Caki2 (cell line): ENCODE measurements around the gene ACOX2. TPM values are rescaled to one million over a fixed set of nuclear protein-coding genes. Genes with fewer than 3 reads are reported as not detected.

Source experiments
- DNase-seq: peaks from one replicate; pipeline ENCODE4 v3.0.0-alpha.2; 2015; ENCODE audit warnings: low read depth
- in situ Hi-C: cut with HindIII; loops from 2 replicates; pipeline ENCODE4 v1.10.0; 2016; ENCODE audit warnings: low sequenced_read_pairs, low pct_unique_long_range_greater_than_20kb, mixed read lengths
- total RNA-seq: library from RNA; depleted of rRNA; stranded (reverse); fragments of >200 nt; shearing (Covaris generic); gene quantifications from 2 replicates; pipeline ENCODE4 v1.2.3, GENCODE V29; 2014; ENCODE audit warnings: low replicate concordance

The ACOX2 gene
- total RNA-seq, 1 experiment from 2014 or later = 2.0 TPM

GRCh38 chr3:58490860-58491501 lies 46.0 kb downstream of the ACOX2 start:
- DNase-seq = no peak
- in situ Hi-C loops = no loop called here

GRCh38 chr3:58488967-58489366 lies 48.0 kb downstream of the ACOX2 start:
- in situ Hi-C loops = no loop called here

DNA sequence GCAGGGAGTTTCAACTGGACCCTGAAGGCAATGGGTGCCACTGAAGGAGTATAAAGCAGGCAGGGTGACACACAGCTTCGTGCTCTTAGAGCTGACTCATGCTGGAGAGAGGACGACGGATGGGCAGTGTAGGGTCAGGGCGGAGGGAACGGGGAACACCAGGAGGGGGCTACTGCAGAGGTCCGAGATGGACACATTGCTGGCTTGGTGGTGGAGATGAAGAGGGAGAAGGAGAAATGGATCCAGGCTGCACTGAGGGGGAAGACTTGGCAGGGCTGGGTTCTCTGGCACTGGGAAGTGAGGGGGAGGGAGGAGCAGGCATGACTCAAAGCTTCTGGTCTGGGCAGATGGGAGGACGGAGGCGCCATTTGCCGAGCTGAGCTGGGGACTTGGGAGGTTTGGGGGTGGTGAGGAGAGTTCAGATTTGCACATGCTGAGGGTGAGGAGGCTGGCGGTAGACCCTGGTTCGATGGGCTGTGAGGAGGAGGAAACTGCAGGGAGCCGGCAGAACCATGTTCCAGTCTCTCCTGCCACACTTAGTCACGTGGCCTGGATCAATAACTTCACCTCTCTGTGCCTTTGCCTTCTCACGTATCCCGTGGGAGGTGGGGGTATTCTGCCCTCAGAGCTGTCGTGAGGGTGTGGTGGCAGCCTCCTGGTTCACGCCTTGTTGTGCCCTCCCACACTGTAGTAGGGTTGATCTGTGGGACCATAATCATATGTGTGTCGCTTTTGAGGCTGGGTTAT lies 49.7 kb downstream of the ACOX2 start:
- peak; percentile 60 for DNase-seq
- in situ Hi-C loops = no loop called here

More at GRCh38 chr3:58488967-58489366, 48.0 kb downstream of the ACOX2 start:
- DNase-seq = no peak

GRCh38 chr3:58485801-58486435 lies 51.1 kb downstream of the ACOX2 start:
- in situ Hi-C loops = no loop called here
- no peak for DNase-seq

DNA sequence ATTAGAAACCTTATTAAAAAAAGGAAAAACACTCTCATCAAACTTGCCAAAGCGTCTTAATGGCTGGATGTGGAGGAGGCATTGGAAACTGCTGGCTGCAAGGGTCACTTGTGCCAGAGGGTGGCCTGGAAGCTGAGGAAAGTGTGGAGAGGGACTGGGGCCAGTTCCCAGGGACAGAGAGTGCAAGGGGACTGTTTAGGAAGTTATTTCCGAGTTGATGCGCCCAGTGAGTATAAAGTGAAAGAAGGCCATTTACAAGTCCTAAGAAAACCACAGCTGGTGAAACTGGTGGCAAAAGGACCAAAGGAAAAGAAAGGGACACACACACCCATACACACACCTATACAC lies 52.3 kb downstream of the ACOX2 start:
- in situ Hi-C loops = no loop called here
- DNase-seq = no peak

- in situ Hi-C loops = no loop called here
- DNase-seq = no peak
Observed at GRCh38 chr3:58484045-58484721, 52.8 kb downstream of the ACOX2 start.

DNA sequence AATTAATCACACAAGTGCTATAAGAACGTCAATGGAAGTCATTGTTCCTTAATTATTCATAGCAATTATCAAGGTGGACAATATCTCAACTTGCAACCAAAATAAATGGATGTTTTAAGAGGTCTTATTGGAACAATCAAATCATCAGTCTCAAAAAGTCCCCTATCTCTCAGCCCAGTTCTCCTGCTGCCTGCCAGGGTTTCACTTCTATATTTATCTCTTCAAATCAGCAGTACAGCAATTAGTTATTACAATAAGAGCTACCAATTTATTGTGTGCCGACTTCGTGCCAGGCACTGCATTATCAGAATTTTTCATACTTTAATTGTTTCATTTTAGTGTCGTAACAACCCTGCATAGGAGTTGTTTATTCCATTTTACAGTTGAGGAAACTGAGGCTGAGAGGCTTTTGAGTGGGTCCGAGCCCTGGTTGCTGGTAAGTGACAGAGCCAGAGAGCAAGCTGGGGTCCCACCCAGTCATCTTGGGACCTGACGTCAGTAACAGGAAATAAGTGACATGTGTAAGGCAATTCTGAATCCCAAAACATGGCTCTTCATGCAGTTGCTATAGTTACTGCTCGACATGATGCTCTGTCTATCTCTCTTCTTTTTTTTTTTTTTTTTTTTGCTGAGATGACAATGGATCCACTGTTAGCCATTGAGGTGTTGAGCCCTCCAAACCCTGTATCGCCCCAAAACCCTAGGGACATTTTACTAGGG lies 53.9 kb downstream of the ACOX2 start:
- in situ Hi-C loops = no loop called here
- no peak for DNase-seq

DNA sequence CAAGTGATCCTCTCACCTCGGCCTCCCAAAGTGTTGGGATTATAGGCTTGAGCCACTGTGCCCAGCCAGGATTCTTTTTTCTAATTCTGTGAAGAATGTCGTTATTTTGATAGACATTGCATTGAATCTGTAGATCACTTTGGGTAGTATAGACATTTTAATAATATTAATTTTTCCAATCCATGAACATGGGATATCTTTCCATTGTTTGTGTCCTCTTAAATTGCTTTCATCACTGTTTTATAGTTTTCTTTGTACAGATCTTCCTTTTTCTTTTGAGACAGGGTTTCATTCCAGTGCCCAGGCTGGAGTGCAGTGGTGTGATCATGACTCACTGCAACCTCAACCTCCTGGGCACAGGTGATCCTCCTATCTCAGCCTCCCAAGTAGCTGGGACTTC lies 56.7 kb downstream of the ACOX2 start:
- in situ Hi-C loops = no loop called here
- DNase-seq = no peak

DNA sequence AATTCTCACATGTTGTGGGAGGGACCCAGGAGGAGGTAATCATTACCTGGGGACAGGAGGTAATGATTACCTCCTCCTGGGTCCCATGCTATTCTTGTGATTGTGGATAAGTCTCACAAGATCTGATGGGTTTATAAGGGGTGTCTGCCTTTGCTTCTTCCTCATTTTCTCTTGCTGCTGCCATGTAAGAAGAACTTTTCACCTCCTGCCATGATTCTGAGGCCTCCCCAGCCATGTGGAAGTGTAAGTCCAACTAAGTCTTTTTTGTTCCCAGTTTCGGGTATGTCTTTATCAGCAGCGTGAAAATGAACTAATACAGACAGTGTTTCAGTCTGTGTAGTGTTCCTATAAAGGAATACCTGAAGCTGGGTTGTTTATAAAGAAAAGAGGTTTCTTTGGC lies 58.2 kb downstream of the ACOX2 start:
- no peak for DNase-seq
- in situ Hi-C loops = no loop called here

DNA sequence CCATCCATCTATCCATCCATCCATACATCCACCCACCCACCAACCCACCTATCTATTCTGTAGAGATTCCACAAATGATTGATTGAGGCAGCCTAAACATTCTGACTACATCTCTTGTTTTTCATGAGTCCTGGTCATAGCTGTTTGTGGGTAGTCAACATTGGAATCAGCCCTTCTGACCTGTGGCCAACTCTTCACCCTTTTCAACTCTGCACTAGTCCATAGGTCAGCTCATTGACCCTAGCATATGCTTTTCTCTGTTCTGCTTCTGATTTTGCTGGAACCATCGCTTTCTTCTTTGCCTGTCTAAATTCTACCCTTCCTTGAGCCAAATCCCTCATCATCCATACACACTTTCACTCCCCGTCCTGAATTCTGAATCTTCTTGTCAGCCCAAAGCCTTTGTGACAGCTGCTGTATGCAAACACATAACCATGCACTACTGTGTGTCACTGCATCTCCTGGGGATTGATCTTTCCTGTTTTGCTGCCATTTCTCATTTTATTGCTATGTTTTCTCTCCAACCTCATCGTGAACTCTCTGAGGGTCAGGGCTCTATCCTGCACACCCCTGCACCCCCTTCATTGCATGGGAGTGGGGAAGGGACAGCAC lies 61.9 kb downstream of the ACOX2 start:
- in situ Hi-C loops = no loop called here
- no peak for DNase-seq

GRCh38 chr3:58474348-58474911 lies 62.6 kb downstream of the ACOX2 start:
- in situ Hi-C loops = no loop called here
- DNase-seq = no peak

DNA sequence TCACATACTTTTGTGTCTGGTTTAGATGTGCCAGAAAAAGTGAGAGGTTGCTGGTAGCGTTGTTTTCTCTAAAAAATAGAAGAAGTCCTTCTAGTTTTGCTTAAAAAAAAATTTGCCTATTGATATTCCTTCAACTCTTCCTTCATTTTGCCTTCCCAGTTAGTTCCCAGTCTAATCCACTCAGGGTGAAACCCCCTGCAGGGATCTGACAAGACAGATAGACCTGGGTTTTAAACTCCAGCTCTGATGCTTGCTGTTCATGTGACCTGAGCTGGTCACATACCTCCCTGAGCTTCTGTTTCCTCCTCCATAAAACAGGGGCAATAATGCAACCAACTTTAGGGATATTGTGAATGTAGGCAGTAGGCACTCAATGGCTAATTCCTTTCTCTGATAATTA lies 63.7 kb downstream of the ACOX2 start:
- in situ Hi-C loops = no loop called here
- no peak for DNase-seq

DNA sequence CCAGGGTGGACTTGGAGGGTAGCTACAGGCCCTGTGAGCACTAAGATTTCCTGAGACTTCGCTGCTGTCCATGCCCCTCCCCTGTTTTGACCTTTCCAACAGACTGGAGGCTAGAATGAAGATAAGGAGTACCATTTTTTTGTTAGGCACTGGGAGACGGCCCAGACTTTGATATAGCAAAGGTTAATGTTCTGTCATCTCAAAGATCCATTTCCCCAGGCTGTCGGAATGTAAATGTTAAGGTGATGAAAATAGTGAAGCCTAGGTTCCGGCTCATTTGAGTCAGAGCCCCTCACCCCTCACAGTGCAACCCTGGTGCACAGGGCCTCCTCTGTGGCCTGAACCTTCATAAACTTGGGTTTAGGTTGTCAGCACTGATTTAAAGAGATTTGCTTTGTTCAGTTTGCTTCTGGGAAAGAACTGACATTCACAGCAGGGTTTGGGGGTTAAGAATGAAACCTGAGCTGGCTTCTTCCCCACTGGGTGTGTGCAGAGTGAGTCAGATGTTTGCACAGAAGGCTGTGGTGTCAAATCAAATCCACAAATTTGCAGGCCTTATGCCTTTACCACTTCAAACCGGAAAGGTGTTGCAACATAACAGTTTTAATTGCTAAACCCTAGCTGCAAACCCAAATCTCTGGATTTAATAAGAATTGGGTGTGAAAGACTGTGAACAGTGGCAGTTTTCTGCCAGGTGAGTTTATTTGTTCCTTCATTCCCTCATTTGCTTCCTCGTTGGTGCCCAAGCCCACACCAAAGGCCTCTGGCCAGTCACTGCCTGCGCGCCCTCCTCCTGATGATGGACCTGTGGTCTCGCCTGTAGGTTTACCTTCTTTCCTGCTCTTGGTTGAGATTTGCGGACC lies 65.7 kb downstream of the ACOX2 start:
- in situ Hi-C loops = no loop called here

GRCh38 chr3:58470363-58471024 lies 66.5 kb downstream of the ACOX2 start:
- DNase-seq = no peak
- in situ Hi-C loops = no loop called here

More for the DNA sequence above, 65.7 kb downstream of the ACOX2 start:
- DNase-seq = peak; percentile 82

DNA sequence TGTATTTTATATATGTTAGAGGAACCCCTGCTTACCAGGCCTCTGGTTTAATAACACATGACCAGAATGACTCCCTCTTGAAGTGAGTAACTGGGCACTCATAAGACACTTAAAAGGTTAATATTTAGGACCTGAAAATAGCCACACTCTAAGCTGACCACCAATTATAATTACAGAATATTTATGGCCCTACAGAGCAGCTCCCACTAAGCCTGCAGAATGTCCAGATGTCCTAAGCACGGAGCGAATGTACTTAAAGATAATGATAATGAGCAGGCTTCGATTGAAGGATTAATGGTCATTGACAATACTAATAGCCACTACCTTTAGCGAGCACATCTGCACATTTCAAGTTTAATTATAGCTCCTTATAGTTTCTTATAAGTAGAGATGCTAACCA lies 67.9 kb downstream of the ACOX2 start:
- in situ Hi-C loops = no loop called here
- DNase-seq = no peak

DNA sequence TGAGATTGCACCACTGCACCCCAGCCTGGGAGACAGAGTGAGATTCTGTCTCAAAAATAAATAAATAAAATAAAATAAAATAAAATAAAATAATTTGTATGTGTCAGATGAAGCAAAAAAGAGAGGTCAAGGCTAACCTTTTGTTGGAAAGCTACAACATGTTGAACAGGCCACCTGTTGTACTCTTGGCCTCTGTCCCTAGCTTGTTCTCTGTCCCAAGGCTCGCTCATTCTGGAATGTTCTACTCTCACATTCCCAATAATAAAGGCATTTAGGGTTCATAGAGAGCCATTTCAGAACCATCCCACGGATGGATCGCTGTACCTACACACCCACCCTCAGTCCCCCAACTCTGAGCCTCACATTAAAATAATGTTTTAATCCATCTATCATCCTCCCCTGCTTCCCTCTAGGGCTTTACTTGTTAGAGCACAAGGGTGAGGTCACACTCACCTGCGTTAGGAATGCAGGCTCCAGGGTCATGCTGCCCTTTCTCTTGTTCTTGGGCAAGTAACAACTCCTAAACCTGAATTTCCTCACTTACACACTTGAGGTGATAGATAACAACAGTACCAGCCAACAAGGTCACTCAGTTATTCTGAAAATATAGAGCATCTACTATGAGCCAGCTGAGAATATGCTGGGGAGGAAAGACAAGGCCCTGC lies 70.0 kb downstream of the ACOX2 start:
- in situ Hi-C loops = no loop called here
- DNase-seq = no peak
